Motor neuron (in vitro differentiated cells): ENCODE results near the gene NAA38. TPM values are rescaled to one million over a fixed set of nuclear protein-coding genes. Genes with fewer than 3 reads are reported as not detected.
"Not testable (repeated sequence)": the region's sequence is repeated elsewhere in the genome, so short reads cannot be mapped to it uniquely, and the experiment has no call there.

ENCODE experiments used
- ATAC-seq, 8 experiments: fragments of 200-7000 bp; cut with Tn5 transposase; replicated peaks in 6 of 8; 2 replicates each; pipeline ENCODE4 v1.8.0; 2021; ENCODE audit warnings: mild to moderate bottlenecking in 8 of 8, moderate library complexity in 8 of 8
- H3K27ac ChIP-seq, 2 donors: fragments of 250-450 bp; sonication (Bioruptor Pico); 2 replicates each; pipeline ENCODE4 v1.9.0; 2021; ENCODE audit warnings: antibody characterized with exemption in 2 of 2, mild to moderate bottlenecking in 2 of 2, moderate library complexity in 1 of 2
- H3K4me1 ChIP-seq, 2 donors: fragments of 250-450 bp; sonication (Bioruptor Pico); replicated peaks in 1 of 2; 2 replicates each; pipeline ENCODE4 v1.6.1; 2021; ENCODE audit warnings: antibody characterized with exemption in 2 of 2, mild to moderate bottlenecking in 2 of 2, moderate library complexity in 1 of 2
- H3K4me3 ChIP-seq, 5 donors: fragments of 250-450 bp; sonication (Bioruptor Pico); 2 replicates each; pipeline ENCODE4 v1.9.0; 2021; ENCODE audit warnings: antibody characterized with exemption in 5 of 5, mild to moderate bottlenecking in 5 of 5, moderate library complexity in 4 of 5
- WGBS, 10 experiments: fragments of 450-650 bp; shearing (Covaris generic); methylation state at CpG; one replicate each; pipeline ENCODE4 v1.0.0; 2022; 5-methylcytosine and 5-hydroxymethylcytosine counted together
- in situ Hi-C, 9 experiments: fragments of 400-800 bp; cut with MboI; loops; one replicate each; pipeline ENCODE4 v1.15.0; 2021; ENCODE audit warnings: low sequenced_read_pairs in 9 of 9, low pct_unique_long_range_greater_than_20kb in 2 of 9; ENCODE audit not compliant: unreplicated experiment in 9 of 9
- total RNA-seq, 8 experiments: library from RNA; unstranded; fragments of 300-600 nt; gene quantifications; 2 replicates each; pipeline versions ENCODE4 v1.2.3 to v1.2.4, GENCODE V29; 2022

NAA38 gene
- total RNA-seq, 8 experiments from 2014 or later = 105 to 221 (median 145) TPM

GRCh38 chr17:7873051-7873450 lies 15.7 kb upstream of the NAA38 start:
- H3K4me1 ChIP-seq = no peaks in the 10 kb centered on the region
- ATAC-seq = no peak
- H3K4me3 ChIP-seq = no peak overlapping the region
- in situ Hi-C loops = no loop called here
- 59 to 86% (median 76%) methylated on average over 1 to 4 of the region's 4 CpGs; no CpG with 5 or more reads in 1 of the 10 experiments for WGBS, 10 experiments
- H3K27ac ChIP-seq = no peak overlapping the region

- H3K27ac ChIP-seq = no peak overlapping the region
- in situ Hi-C loops = no loop called here
- peaks cover 0 to 3% of the 10 kb centered on the region in 2 donors for H3K4me1 ChIP-seq
- ATAC-seq = peak in 2 of 8 experiments; percentile 18 to 24
- WGBS, 10 experiments = 70 to 100% (median 93%) methylated on average over 1 to 4 of the region's 5 CpGs
- H3K4me3 ChIP-seq = no peak overlapping the region
Observed at GRCh38 chr17:7867881-7868329, 10.5 kb upstream of the NAA38 start.

GRCh38 chr17:7864995-7865650 lies 7.8 kb upstream of the NAA38 start:
- Histone ChIP-seq H3K4me3 (no peak overlapping the region), H3K4me1 (peaks cover 0 to 4% of the 10 kb centered on the region in 2 donors), H3K27ac (no peak overlapping the region)
- in situ Hi-C loops = no loop called here
- 83 to 100% (median 91%) methylated on average over 1 to 4 of the region's 5 CpGs; no CpG with 5 or more reads in 2 of the 10 experiments for WGBS, 10 experiments
- no peak for ATAC-seq

GRCh38 chr17:7864384-7864783 lies 7.0 kb upstream of the NAA38 start:
- H3K4me1 ChIP-seq, H3K27ac ChIP-seq, in situ Hi-C loops, H3K4me3 ChIP-seq: not testable (repeated sequence)
- WGBS, 10 experiments = 0 to 100% (median 84%) methylated on average over 1 to 4 of the region's 5 CpGs; no CpG with 5 or more reads in 2 of the 10 experiments
- ATAC-seq = peak in 2 of 8 experiments; percentile 46 to 50

GRCh38 chr17:7862692-7863437 lies 5.5 kb upstream of the NAA38 start:
- WGBS, 10 experiments = 0 to 80% (median 40%) methylated on average over 1 to 3 of the region's 3 CpGs; no CpG with 5 or more reads in 1 of the 10 experiments
- H3K4me1 ChIP-seq = peaks cover 8 to 10% of the 10 kb centered on the region in 2 donors
- ATAC-seq = peak in 1 of 8 experiments; percentile 27
- in situ Hi-C loops = no loop called here
- H3K27ac ChIP-seq = no peak overlapping the region
- H3K4me3 ChIP-seq = no peak overlapping the region

- Histone ChIP-seq H3K4me1 (peaks cover 33 to 36% of the 10 kb centered on the region in 2 donors), H3K27ac (no peak overlapping the region), H3K4me3 (peak overlapping the region in 4 of 5 donors; percentile 42 to 56 (median 49))
- no peak for ATAC-seq
- in situ Hi-C loops = no loop called here
- WGBS, 10 experiments = 64 to 100% (median 85%) methylated on average over 1 to 6 of the region's 8 CpGs; no CpG with 5 or more reads in 1 of the 10 experiments
Observed at GRCh38 chr17:7859028-7859427, 1.7 kb upstream of the NAA38 start.

- 0 to 30% (median 10%) methylated on average over 1 to 13 of the region's 20 CpGs; no CpG with 5 or more reads in 3 of the 10 experiments for WGBS, 10 experiments
- in situ Hi-C loops = no loop called here
- H3K27ac ChIP-seq = peak overlapping the region; percentile 92 to 97
Observed at GRCh38 chr17:7858522-7858810, 1.1 kb upstream of the NAA38 start.

GRCh38 chr17:7857713-7858521 lies 558 bp upstream of the NAA38 start, which contains the start of gene CYB5D1:
TSS of gene CYB5D1 (plus strand) at chr17:7858003. CDS start at chr17:7858135, 132 bp downstream.
- in situ Hi-C loops = no loop called here
- H3K4me1 ChIP-seq = peaks cover 30 to 40% of the 10 kb centered on the region in 2 donors
- H3K4me3 ChIP-seq = peak within 1 kb of the TSS; percentile 42 to 63 (median 52)
- ATAC-seq = peak; percentile 30 to 52 (median 39)
- H3K27ac ChIP-seq = peak within 1 kb of the TSS; percentile 92 to 97
- WGBS, 10 experiments = 0 to 3% (median 0%) methylated on average over 3 to 27 of the region's 48 CpGs

More at GRCh38 chr17:7858522-7858810, 1.1 kb upstream of the NAA38 start:
- peak in 3 of 8 experiments; percentile 5 to 7 (median 6) for ATAC-seq
- peaks cover 33 to 40% of the 10 kb centered on the region in 2 donors for H3K4me1 ChIP-seq
- H3K4me3 ChIP-seq = peak overlapping the region; percentile 42 to 63 (median 52)

- Histone ChIP-seq H3K27ac (peak overlapping the region; percentile 92 to 97), H3K4me1 (peaks cover 38 to 44% of the 10 kb centered on the region in 2 donors), H3K4me3 (peak overlapping the region; percentile 42 to 63 (median 52))
- in situ Hi-C loops = no loop called here
- no peak for ATAC-seq
- WGBS, 10 experiments = 2 to 40% (median 10%) methylated on average over 1 to 9 of the region's 29 CpGs; no CpG with 5 or more reads in 5 of the 10 experiments
Observed at GRCh38 chr17:7856011-7856810, 1.1 kb downstream of the NAA38 start.

GRCh38 chr17:7855660-7856010 lies 1.7 kb downstream of the NAA38 start:
- Histone ChIP-seq H3K27ac (peak overlapping the region; percentile 92 to 97), H3K4me1 (peaks cover 38 to 46% of the 10 kb centered on the region in 2 donors), H3K4me3 (peak overlapping the region in 4 of 5 donors; percentile 1 to 63 (median 54))
- WGBS, 10 experiments = 38 to 42% methylated on average over 2 to 4 of the region's 15 CpGs; no CpG with 5 or more reads in 8 of the 10 experiments
- in situ Hi-C loops = no loop called here
- no peak for ATAC-seq

GRCh38 chr17:7854851-7855659 lies 2.3 kb downstream of the NAA38 start, which contains the start of gene TMEM88:
TSS of gene TMEM88 (plus strand) at chr17:7855066. CDS start at chr17:7855075, 9 bp downstream.
- peak in 2 of 8 experiments; percentile 1 to 3 for ATAC-seq
- Histone ChIP-seq H3K4me3 (peak within 1 kb of the TSS in 4 of 5 donors; percentile 1 to 63 (median 54)), H3K4me1 (peaks cover 38 to 46% of the 10 kb centered on the region in 2 donors), H3K27ac (peak within 1 kb of the TSS; percentile 92 to 97)
- WGBS, 10 experiments = 0 to 46% (median 21%) methylated on average over 1 to 10 of the region's 57 CpGs; no CpG with 5 or more reads in 6 of the 10 experiments
- in situ Hi-C loops = no loop called here
